IPS-15b (cell line): ENCODE data around the gene SEC63.
"Not testable (repeated sequence)": the region's sequence is repeated elsewhere in the genome, so short reads cannot be mapped to it uniquely, and the experiment has no call there.

Experiments used
- H3K27me3 ChIP-seq: one replicate; pipeline ENCODE4 v1.6.1; 2013; ENCODE audit warnings: low read length; ENCODE audit not compliant: control insufficient read depth, insufficient read depth
- H3K36me3 ChIP-seq: one replicate; pipeline ENCODE4 v1.6.1; 2013; ENCODE audit warnings: low read length; ENCODE audit not compliant: control insufficient read depth, insufficient read depth
- H3K4me1 ChIP-seq: one replicate; pipeline ENCODE4 v1.6.1; 2013; ENCODE audit warnings: mild to moderate bottlenecking, low read length; ENCODE audit not compliant: control insufficient read depth, insufficient read depth
- H3K4me3 ChIP-seq: one replicate; pipeline ENCODE4 v1.5.1; 2013; ENCODE audit warnings: low read depth, low read length
- H3K9ac ChIP-seq: one replicate; pipeline ENCODE4 v1.6.1; 2013; ENCODE audit warnings: low read depth, mild to moderate bottlenecking, low read length
- H3K9me3 ChIP-seq: one replicate; pipeline ENCODE4 v1.6.1; 2013; ENCODE audit warnings: mild to moderate bottlenecking, low read length; ENCODE audit not compliant: control insufficient read depth, insufficient read depth

The SEC63 gene

GRCh38 chr6:107943626-107944439 lies 14.2 kb downstream of the SEC63 start:
- H3K9ac ChIP-seq: no peak overlapping the region

GRCh38 chr6:107942142-107942541 lies 15.9 kb downstream of the SEC63 start:
- Histone ChIP-seq H3K27me3 (no peaks in the 10 kb centered on the region), H3K9me3 (no peaks in the 10 kb centered on the region), H3K36me3 (no peaks in the 10 kb centered on the region), H3K4me1 (no peaks in the 10 kb centered on the region), H3K4me3 (no peak overlapping the region), H3K9ac (no peak overlapping the region)

More at GRCh38 chr6:107943626-107944439, 14.2 kb downstream of the SEC63 start:
- H3K4me3 ChIP-seq: no peak overlapping the region
- no peaks in the 10 kb centered on the region for H3K9me3 ChIP-seq
- H3K27me3 ChIP-seq: no peaks in the 10 kb centered on the region
- no peaks in the 10 kb centered on the region for H3K36me3 ChIP-seq
- no peaks in the 10 kb centered on the region for H3K4me1 ChIP-seq

DNA sequence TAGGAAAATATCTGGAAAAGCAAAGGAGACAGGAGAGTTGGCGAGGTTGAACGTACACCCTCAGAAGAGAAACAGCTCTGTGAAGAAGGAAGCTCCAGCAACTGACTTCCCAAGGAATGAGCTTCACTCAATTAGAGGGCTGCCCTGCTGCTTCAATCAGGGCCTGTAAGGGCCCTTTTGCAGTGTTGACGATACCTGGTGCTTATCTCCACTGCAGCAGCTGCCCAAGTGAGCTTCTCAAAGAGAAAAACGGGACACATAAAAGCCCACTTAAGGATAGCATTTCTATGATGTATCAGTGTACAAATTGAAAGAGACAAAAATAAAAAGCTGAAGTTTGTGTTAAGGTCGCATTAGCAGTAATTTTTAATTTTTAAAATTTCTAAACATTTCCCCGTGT lies 16.4 kb downstream of the SEC63 start:
- Histone ChIP-seq H3K4me1 (no peaks in the 10 kb centered on the region), H3K9ac (no peak overlapping the region), H3K9me3 (peaks cover 2% of the 10 kb centered on the region), H3K27me3 (no peaks in the 10 kb centered on the region), H3K36me3 (no peaks in the 10 kb centered on the region), H3K4me3 (no peak overlapping the region)

- Histone ChIP-seq H3K4me1 (no peaks in the 10 kb centered on the region), H3K27me3 (no peaks in the 10 kb centered on the region), H3K9ac (no peak overlapping the region), H3K36me3 (no peaks in the 10 kb centered on the region), H3K9me3 (peaks cover 5% of the 10 kb centered on the region), H3K4me3 (no peak overlapping the region)
Observed at GRCh38 chr6:107941199-107941598, 16.8 kb downstream of the SEC63 start.

- H3K4me3 ChIP-seq, H3K27me3 ChIP-seq, H3K9ac ChIP-seq, H3K4me1 ChIP-seq, H3K36me3 ChIP-seq: not testable (repeated sequence)
- peaks cover 11% of the 10 kb centered on the region for H3K9me3 ChIP-seq
Observed at GRCh38 chr6:107936910-107937292, 21.1 kb downstream of the SEC63 start.

GRCh38 chr6:107936162-107936909 lies 21.7 kb downstream of the SEC63 start:
- no peaks in the 10 kb centered on the region for H3K27me3 ChIP-seq
- H3K36me3 ChIP-seq: no peaks in the 10 kb centered on the region
- H3K9ac ChIP-seq: no peak overlapping the region
- no peak overlapping the region for H3K4me3 ChIP-seq
- peaks cover 13% of the 10 kb centered on the region for H3K9me3 ChIP-seq
- no peaks in the 10 kb centered on the region for H3K4me1 ChIP-seq

DNA sequence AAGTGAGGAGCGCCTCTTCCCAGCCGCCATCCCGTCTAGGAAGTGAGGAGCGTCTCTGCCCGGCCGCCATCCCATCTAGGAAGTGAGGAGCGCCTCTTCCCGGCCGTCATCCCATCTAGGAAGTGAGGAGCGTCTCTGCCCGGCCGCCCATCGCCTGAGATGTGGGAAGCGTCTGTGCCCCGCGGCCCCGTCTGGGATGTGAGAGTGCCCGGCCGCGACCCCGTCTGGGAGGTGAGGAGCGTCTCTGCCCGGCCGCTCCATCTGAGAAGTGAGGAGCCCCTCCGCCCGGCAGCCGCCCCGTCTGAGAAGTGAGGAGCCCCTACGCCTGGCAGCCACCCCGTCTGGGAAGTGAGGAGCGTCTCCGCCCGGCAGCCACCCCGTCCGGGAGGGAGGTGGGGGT lies 23.8 kb downstream of the SEC63 start:
- H3K36me3 ChIP-seq, H3K4me3 ChIP-seq, H3K9ac ChIP-seq, H3K27me3 ChIP-seq, H3K4me1 ChIP-seq: not testable (repeated sequence)
- H3K9me3 ChIP-seq: peaks cover 13% of the 10 kb centered on the region

- H3K9ac ChIP-seq: no peak overlapping the region
- peaks cover 3% of the 10 kb centered on the region for H3K36me3 ChIP-seq
- H3K9me3 ChIP-seq: peaks cover 13% of the 10 kb centered on the region
- no peak overlapping the region for H3K4me3 ChIP-seq
- H3K27me3 ChIP-seq: no peaks in the 10 kb centered on the region
- no peaks in the 10 kb centered on the region for H3K4me1 ChIP-seq
Observed at GRCh38 chr6:107932580-107932979, 25.4 kb downstream of the SEC63 start.

- H3K9ac ChIP-seq: no peak overlapping the region
- H3K9me3 ChIP-seq: peaks cover 13% of the 10 kb centered on the region
- no peaks in the 10 kb centered on the region for H3K4me1 ChIP-seq
- H3K4me3 ChIP-seq: no peak overlapping the region
- H3K27me3 ChIP-seq: no peaks in the 10 kb centered on the region
- H3K36me3 ChIP-seq: peaks cover 3% of the 10 kb centered on the region
Observed at GRCh38 chr6:107931894-107932293, 26.1 kb downstream of the SEC63 start.

DNA sequence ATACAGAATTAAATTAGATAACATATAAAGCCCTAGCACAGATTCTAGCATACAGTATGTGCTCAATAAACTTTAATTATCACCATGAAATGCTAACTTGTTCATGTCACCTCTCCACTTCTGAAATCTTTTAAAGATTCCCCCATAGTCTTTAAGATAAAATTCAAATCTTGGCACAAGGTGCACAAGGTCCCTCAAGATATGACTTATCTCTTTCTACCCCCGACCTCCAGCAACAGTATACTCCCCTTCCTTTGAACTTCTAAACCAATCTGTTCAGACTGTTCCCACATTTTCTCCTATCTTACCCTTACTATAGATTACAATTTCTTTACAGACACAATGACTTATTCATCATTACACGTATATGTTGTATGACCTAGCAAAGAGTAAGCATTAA lies 29.0 kb downstream of the SEC63 start:
- Histone ChIP-seq H3K27me3 (no peaks in the 10 kb centered on the region), H3K9me3 (peaks cover 5% of the 10 kb centered on the region), H3K36me3 (peaks cover 5% of the 10 kb centered on the region), H3K4me1 (no peaks in the 10 kb centered on the region), H3K4me3 (no peak overlapping the region), H3K9ac (no peak overlapping the region)

- H3K27me3 ChIP-seq, H3K9ac ChIP-seq, H3K4me1 ChIP-seq, H3K4me3 ChIP-seq: not testable (repeated sequence)
- Histone ChIP-seq H3K36me3 (peaks cover 14% of the 10 kb centered on the region), H3K9me3 (peaks cover 12% of the 10 kb centered on the region)
Observed at GRCh38 chr6:107926697-107927544, 31.1 kb downstream of the SEC63 start.
